IMR-90 (cell line): ENCODE data around the gene MSH3. TPM values are rescaled to one million over a fixed set of nuclear protein-coding genes. Genes with fewer than 3 reads are reported as not detected.

ENCODE experiments used
- ATAC-seq: fragments of 200-7000 bp; cut with Tn5 transposase; 2 replicates; pipeline ENCODE4 v1.9.1; 2020; ENCODE audit warnings: low read depth, mild to moderate bottlenecking, moderate library complexity
- BruUV-seq: library from RNA; stranded (reverse); fragments of 400-500 nt; replicated peaks from 2 replicates; lab custom pipeline; 2021; lab: Mats Ljungman, UMichigan
- CTCF ChIA-PET: fragments of 300-600 bp; formaldehyde crosslinking; extraction: SDS; loops from one replicate; lab custom pipeline; 2021; ENCODE audit warnings: antibody characterized with exemption; lab: Yijun Ruan, JAX
- POLR2A ChIA-PET: fragments of 300-600 bp; sonication (Branson Sonifier 250); formaldehyde crosslinking; loops from one replicate; lab custom pipeline; 2022; ENCODE audit warnings: antibody characterized with exemption; ENCODE audit not compliant: unreplicated experiment; lab: Charles Lee
- DNase-seq: peaks from one replicate; pipeline ENCODE4 v3.0.0; 2013
- H2AFZ ChIP-seq: replicated peaks from 2 replicates; pipeline ENCODE3; 2013; ENCODE audit warnings: low read length, mild to moderate bottlenecking; ENCODE audit not compliant: poor library complexity
- H2AK5ac ChIP-seq: 2 replicates; pipeline ENCODE4 v1.6.1; 2013; ENCODE audit warnings: low read depth, low read length, inconsistent platforms
- H2AK9ac ChIP-seq: replicated peaks from 2 replicates; pipeline ENCODE3; 2013; ENCODE audit warnings: mild to moderate bottlenecking, low read depth, low read length, moderate library complexity; ENCODE audit not compliant: poor library complexity
- H2BK120ac ChIP-seq: 2 replicates; pipeline ENCODE4 v1.6.1; 2013; ENCODE audit warnings: low read depth, low read length, inconsistent platforms
- H2BK15ac ChIP-seq: 3 replicates; pipeline ENCODE4 v1.6.1; 2013; ENCODE audit warnings: low read depth, low read length, inconsistent platforms
- H2BK20ac ChIP-seq: 2 replicates; pipeline ENCODE4 v1.6.1; 2013; ENCODE audit warnings: low read depth, mild to moderate bottlenecking, inconsistent platforms, low read length, moderate library complexity
- H2BK5ac ChIP-seq: 2 replicates; pipeline ENCODE4 v1.6.1; 2013; ENCODE audit warnings: mild to moderate bottlenecking, low read depth, low read length, inconsistent platforms; ENCODE audit not compliant: poor library complexity, severe bottlenecking
- H3K14ac ChIP-seq: replicated peaks from 2 replicates; pipeline ENCODE4 v1.6.1; 2013; ENCODE audit warnings: low read depth, low read length, inconsistent platforms
- H3K18ac ChIP-seq: 2 replicates; pipeline ENCODE4 v1.6.1; 2013; ENCODE audit warnings: low read depth, low read length, control low read depth
- H3K23ac ChIP-seq: 2 replicates; pipeline ENCODE4 v1.6.1; 2013; ENCODE audit warnings: low read depth, low read length, inconsistent platforms
- H3K27ac ChIP-seq: 2 replicates; pipeline ENCODE4 v1.5.1; 2013; ENCODE audit warnings: mild to moderate bottlenecking, control low read depth, low read length; ENCODE audit not compliant: insufficient read depth
- H3K27me3 ChIP-seq: 2 replicates; pipeline ENCODE4 v1.6.1; 2013; ENCODE audit warnings: low read length; ENCODE audit not compliant: control insufficient read depth, insufficient read depth
- H3K36me3 ChIP-seq: 2 replicates; pipeline ENCODE4 v1.6.1; 2013; ENCODE audit warnings: low read length, mixed read lengths; ENCODE audit not compliant: control insufficient read depth, insufficient read depth
- H3K4ac ChIP-seq: 2 replicates; pipeline ENCODE4 v1.6.1; 2013; ENCODE audit warnings: low read depth, low read length, inconsistent platforms
- H3K4me1 ChIP-seq: 2 replicates; pipeline ENCODE4 v1.6.1; 2013; ENCODE audit warnings: low read length, mixed read lengths; ENCODE audit not compliant: control insufficient read depth, insufficient read depth
- H3K4me2 ChIP-seq: 2 replicates; pipeline ENCODE4 v1.6.1; 2013; ENCODE audit warnings: low read depth, mild to moderate bottlenecking, control low read depth, low read length, moderate library complexity
- H3K4me3 ChIP-seq: 2 replicates; pipeline ENCODE4 v1.5.1; 2013; ENCODE audit warnings: low read depth, mild to moderate bottlenecking, control low read depth, low read length, moderate library complexity; ENCODE audit not compliant: insufficient read depth
- H3K56ac ChIP-seq: 2 replicates; pipeline ENCODE4 v1.6.1; 2013; ENCODE audit warnings: low read length, inconsistent platforms; ENCODE audit not compliant: insufficient read depth; ENCODE audit errors: extremely low read depth
- H3K79me1 ChIP-seq, 2 experiments: 2 replicates each; pipeline ENCODE4 v1.6.1; 2013; ENCODE audit warnings: low read length in 2 of 2, inconsistent platforms in 1 of 2, low read depth in 1 of 2
- H3K9ac ChIP-seq: 2 replicates; pipeline ENCODE4 v1.6.1; 2013; ENCODE audit warnings: low read depth, low read length, control low read depth
- H3K9me1 ChIP-seq: 2 replicates; pipeline ENCODE4 v1.6.1; 2013; ENCODE audit warnings: low read length, inconsistent platforms; ENCODE audit not compliant: insufficient read depth
- H3K9me3 ChIP-seq: 2 replicates; pipeline ENCODE4 v1.6.1; 2013; ENCODE audit warnings: low read length; ENCODE audit not compliant: control insufficient read depth, insufficient read depth
- H4K20me1 ChIP-seq: 2 replicates; pipeline ENCODE4 v1.6.1; 2013; ENCODE audit warnings: low read length, inconsistent platforms; ENCODE audit not compliant: insufficient read depth
- H4K5ac ChIP-seq: 2 replicates; pipeline ENCODE4 v1.6.1; 2013; ENCODE audit warnings: mild to moderate bottlenecking, low read depth, low read length, control low read depth
- H4K8ac ChIP-seq, 2 experiments: 2 replicates each; pipeline ENCODE4 v1.6.1; 2013; ENCODE audit warnings: low read depth in 2 of 2, low read length in 2 of 2, control low read depth in 1 of 2, inconsistent platforms in 1 of 2
- H4K91ac ChIP-seq: 2 replicates; pipeline ENCODE4 v1.6.1; 2013; ENCODE audit warnings: low read depth, low read length, inconsistent platforms; ENCODE audit not compliant: insufficient read depth
- BHLHE40 ChIP-seq: fragments of 150-350 bp; IDR thresholded peaks from 2 replicates; pipeline ENCODE4 v1.6.1; 2016; ENCODE audit warnings: mild to moderate bottlenecking, low read depth, low read length
- CEBPB ChIP-seq: IDR thresholded peaks from 2 replicates; pipeline ENCODE4 v1.6.1; 2012; ENCODE audit warnings: low read depth, low read length, improper control_type of control experiment
- CHD1 ChIP-seq: IDR thresholded peaks from 2 replicates; pipeline ENCODE4 v1.6.1; 2012; ENCODE audit warnings: low read depth, low read length, improper control_type of control experiment
- CTCF ChIP-seq: conservative IDR thresholded peaks from 2 replicates; pipeline ENCODE4 v1.5.1; 2012; ENCODE audit warnings: mild to moderate bottlenecking, low read depth, low read length, improper control_type of control experiment
- ELK1 ChIP-seq: fragments of 150-350 bp; IDR thresholded peaks from 2 replicates; pipeline ENCODE4 v1.6.1; 2016; ENCODE audit warnings: low read depth, mild to moderate bottlenecking, low read length, moderate library complexity, borderline replicate concordance
- FOS ChIP-seq: fragments of 150-350 bp; IDR thresholded peaks from 2 replicates; pipeline ENCODE4 v1.6.1; 2016; ENCODE audit warnings: low read depth, low read length
- MAFK ChIP-seq: IDR thresholded peaks from 2 replicates; pipeline ENCODE4 v1.6.1; 2012; ENCODE audit warnings: low read depth, low read length, improper control_type of control experiment
- MAZ ChIP-seq: IDR thresholded peaks from 2 replicates; pipeline ENCODE4 v1.6.1; 2012; ENCODE audit warnings: low read depth, mild to moderate bottlenecking, low read length, improper control_type of control experiment, moderate library complexity, borderline replicate concordance
- MXI1 ChIP-seq: IDR thresholded peaks from 2 replicates; pipeline ENCODE4 v1.6.1; 2012; ENCODE audit warnings: low read depth, mild to moderate bottlenecking, low read length, moderate library complexity, borderline replicate concordance
- NFE2L2 ChIP-seq: fragments of 150-350 bp; IDR thresholded peaks from 2 replicates; pipeline ENCODE4 v1.6.1; 2016; ENCODE audit warnings: low read depth, mild to moderate bottlenecking, low read length
- POLR2A ChIP-seq: IDR thresholded peaks from 2 replicates; pipeline ENCODE4 v1.6.1; 2012; ENCODE audit warnings: mild to moderate bottlenecking, low read depth, low read length
- RAD21 ChIP-seq: IDR thresholded peaks from 2 replicates; pipeline ENCODE4 v1.6.1; 2012; ENCODE audit warnings: low read length, improper control_type of control experiment
- RCOR1 ChIP-seq: IDR thresholded peaks from 2 replicates; pipeline ENCODE4 v1.6.1; 2012; ENCODE audit warnings: mild to moderate bottlenecking, low read length, improper control_type of control experiment; ENCODE audit not compliant: insufficient replicate concordance
- RFX5 ChIP-seq: IDR thresholded peaks from 2 replicates; pipeline ENCODE4 v1.8.0; 2012; ENCODE audit warnings: low read depth, mild to moderate bottlenecking, low read length, moderate library complexity
- SMC3 ChIP-seq: fragments of 150-350 bp; IDR thresholded peaks from 2 replicates; pipeline ENCODE4 v1.6.1; 2016; ENCODE audit warnings: low read depth, mild to moderate bottlenecking, antibody characterized with exemption, low read length, moderate library complexity
- USF2 ChIP-seq: fragments of 150-350 bp; IDR thresholded peaks from 2 replicates; pipeline ENCODE4 v1.6.1; 2017; ENCODE audit warnings: mild to moderate bottlenecking, antibody characterized with exemption, low read length, low read depth
- WGBS, 2 experiments: methylation state at CpG; one replicate each; pipeline versions ENCODE4 v1.1.5 to v1.1.7; 2013; ENCODE audit warnings: missing lambda C conversion rate in 2 of 2; ENCODE audit not compliant: insufficient read length in 1 of 2; ENCODE audit errors: extremely low coverage in 2 of 2; 5-methylcytosine and 5-hydroxymethylcytosine counted together
- dilution Hi-C: fragments of 300-500 bp; cut with HindIII; formaldehyde crosslinking; loops from one replicate; pipeline ENCODE4 v1.14.3; 2018; ENCODE audit warnings: low sequenced_read_pairs; ENCODE audit not compliant: unreplicated experiment
- in situ Hi-C: fragments of 300-500 bp; cut with MboI; formaldehyde crosslinking; loops from 3 replicates; pipeline ENCODE4 v1.14.3; 2019; ENCODE audit warnings: low sequenced_read_pairs, inconsistent platforms, mixed read lengths
- intact Hi-C: fragments of 100-400 bp; cut with micrococcal nuclease; formaldehyde crosslinking; loops from 2 replicates; pipeline ENCODE4 v1.10.0; 2022
- polyA plus RNA-seq, 3 experiments: library from polyadenylated mRNA; depleted of rRNA; stranded (reverse); fragments of >200 nt; gene quantifications; 2 replicates each; pipeline ENCODE4 v1.2.3, GENCODE V29; 2012; ENCODE audit warnings: low replicate concordance in 1 of 3
- total RNA-seq: library from RNA; depleted of rRNA; stranded (reverse); fragments of >200 nt; gene quantifications from 2 replicates; pipeline ENCODE4 v1.2.3, GENCODE V29; 2012

Gene MSH3
- total and polyA plus RNA-seq, 2 of the 4 experiments (the other 2 are of a cell fraction): 4.6 to 13.3 TPM

- Histone ChIP-seq H3K23ac (no peak overlapping the region), H4K20me1 (no peaks in the 10 kb centered on the region), H2BK15ac (no peak overlapping the region), H2BK20ac (no peak overlapping the region), H3K4ac (no peak overlapping the region), H3K4me3 (no peak overlapping the region), H2AFZ (no peak overlapping the region), H3K27ac (no peak overlapping the region), H3K4me2 (no peak overlapping the region), H4K91ac (no peak overlapping the region), H3K18ac (no peak overlapping the region), H3K79me1 (0 out of 4 replicates have a peak, but pooled peaks cover 0 to 4% of the 10 kb centered on the region in 2 experiments), H3K36me3 (peaks cover 4% of the 10 kb centered on the region; the same call in 1 of the 2 replicates), H2BK5ac (no peak overlapping the region), H4K5ac (no peak overlapping the region), H3K4me1 (peaks cover 3% of the 10 kb centered on the region), H3K9ac (no peak overlapping the region), H2BK120ac (no peak overlapping the region), H2AK9ac (no peak overlapping the region), H3K9me1 (no peaks in the 10 kb centered on the region), H4K8ac (no peak overlapping the region), H2AK5ac (no peak overlapping the region), H3K56ac (no peak overlapping the region), H3K14ac (no peak overlapping the region), H3K27me3 (no peaks in the 10 kb centered on the region), H3K9me3 (no peaks in the 10 kb centered on the region)
- TF ChIP-seq MAZ (no peak), SMC3 (no peak), CTCF (no peak), FOS (no peak), CEBPB (no peak), MXI1 (no peak), RCOR1 (no peak), MAFK (no peak), RFX5 (no peak), USF2 (no peak), BHLHE40 (no peak), CHD1 (no peak), NFE2L2 (no peak), ELK1 (no peak), RAD21 (no peak), POLR2A (no peak)
- ChIA-PET CTCF (no interaction called here), POLR2A (no interaction called here)
- ATAC-seq (no peak), DNase-seq (no peak)
- in situ Hi-C loops: no loop called here
- dilution Hi-C loops: no loop called here
- no CpG with 5 or more reads among the region's 4 CpGs for WGBS, 2 experiments
- no TSS peak for BruUV-seq
- intact Hi-C loops: no loop called here
Observed at GRCh38 chr5:80762573-80762972, 108.1 kb downstream of the MSH3 start.
